Neural progenitor cell (in vitro differentiated cells): ENCODE results near the gene HSPG2. TPM values are rescaled to one million over a fixed set of nuclear protein-coding genes. Genes with fewer than 3 reads are reported as not detected.

Experiments used
- DNase-seq: peaks from one replicate; pipeline ENCODE4 v3.0.0-alpha.2; 2016; ENCODE audit warnings: low spot score
- H2AFZ ChIP-seq: fragments of 200-600 bp; sonication (generic); replicated peaks from 2 replicates; pipeline ENCODE4 v1.6.1; 2016; ENCODE audit warnings: antibody characterized with exemption
- H3F3A ChIP-seq: fragments of 200-600 bp; sonication (generic); 2 replicates; pipeline ENCODE4 v1.6.1; 2016; ENCODE audit warnings: antibody characterized with exemption, low read depth
- H3K27ac ChIP-seq: fragments of 200-600 bp; sonication (generic); 2 replicates; pipeline ENCODE4 v1.5.1; 2016; ENCODE audit warnings: mild to moderate bottlenecking
- H3K27me3 ChIP-seq: fragments of 200-600 bp; sonication (generic); 2 replicates; pipeline ENCODE4 v1.6.1; 2016; ENCODE audit warnings: mild to moderate bottlenecking, moderate library complexity
- H3K36me3 ChIP-seq: fragments of 200-600 bp; sonication (generic); 2 replicates; pipeline ENCODE4 v1.5.1; 2016
- H3K4me1 ChIP-seq: fragments of 200-600 bp; sonication (generic); 2 replicates; pipeline ENCODE4 v1.6.1; 2016; ENCODE audit warnings: mixed run types
- H3K4me2 ChIP-seq: fragments of 200-600 bp; sonication (generic); 2 replicates; pipeline ENCODE4 v1.6.1; 2016
- H3K4me3 ChIP-seq: fragments of 200-600 bp; sonication (generic); 2 replicates; pipeline ENCODE4 v1.5.1; 2016
- H3K79me2 ChIP-seq: fragments of 200-600 bp; sonication (generic); 2 replicates; pipeline ENCODE4 v1.6.1; 2016; ENCODE audit warnings: low read depth
- H3K9ac ChIP-seq: fragments of 200-600 bp; sonication (generic); 2 replicates; pipeline ENCODE4 v1.6.1; 2016
- H3K9me3 ChIP-seq: fragments of 200-600 bp; sonication (generic); 2 replicates; pipeline ENCODE4 v1.5.1; 2016; ENCODE audit warnings: low read depth
- H4K20me1 ChIP-seq: fragments of 200-600 bp; sonication (generic); 2 replicates; pipeline ENCODE4 v1.6.1; 2016; ENCODE audit warnings: low read depth
- H3K27ac Mint-ChIP-seq: 3 replicates; pipeline ENCODE4 v1.8.0; 2021; ENCODE audit warnings: mixed read lengths
- H3K27me3 Mint-ChIP-seq: 2 replicates; pipeline ENCODE4 v1.8.0; 2022; ENCODE audit warnings: low read depth, mild to moderate bottlenecking, inconsistent platforms, moderate library complexity, mixed read lengths; ENCODE audit not compliant: insufficient read depth
- H3K36me3 Mint-ChIP-seq: 3 replicates; pipeline ENCODE4 v1.8.0; 2021; ENCODE audit warnings: mixed read lengths
- H3K4me1 Mint-ChIP-seq: 3 replicates; pipeline ENCODE4 v1.8.0; 2021; ENCODE audit warnings: mixed read lengths
- H3K4me3 Mint-ChIP-seq: 3 replicates; pipeline ENCODE4 v1.8.0; 2021; ENCODE audit warnings: mild to moderate bottlenecking, moderate library complexity, mixed read lengths
- H3K9me3 Mint-ChIP-seq: 3 replicates; pipeline ENCODE4 v1.8.0; 2020; ENCODE audit warnings: mixed read lengths
- CTCF ChIP-seq: fragments of 200-600 bp; sonication (generic); IDR thresholded peaks from 2 replicates; pipeline ENCODE4 v1.5.1; 2017; ENCODE audit warnings: antibody characterized with exemption, mild to moderate bottlenecking
- EZH2 ChIP-seq: fragments of 200-600 bp; sonication (generic); IDR thresholded peaks from 2 replicates; pipeline ENCODE4 v1.6.1; 2017; ENCODE audit warnings: antibody characterized with exemption, mild to moderate bottlenecking, moderate library complexity
- EZH2phosphoT487 ChIP-seq: fragments of 200-600 bp; sonication (generic); IDR thresholded peaks from 2 replicates; pipeline ENCODE4 v1.6.1; 2017; ENCODE audit warnings: antibody characterized with exemption
- total RNA-seq: library from RNA; depleted of rRNA; stranded (reverse); fragments of >200 nt; gene quantifications from 2 replicates; pipeline ENCODE4 v1.2.3, GENCODE V29; 2015; ENCODE audit warnings: low replicate concordance

The HSPG2 gene
- total RNA-seq, 1 donor from 2014 or later = 6.9 TPM

GRCh38 chr1:21873174-21873573 lies 63.9 kb downstream of the HSPG2 start:
- Histone ChIP-seq H4K20me1 (no peaks in the 10 kb centered on the region), H3K9me3 (no peaks in the 10 kb centered on the region), H3K27me3 (no peaks in the 10 kb centered on the region), H3K79me2 (no peaks in the 10 kb centered on the region), H3K27ac (peak overlapping the region; percentile 37), H2AFZ (no peak overlapping the region), H3K4me3 (no peak overlapping the region), H3K9ac (peak overlapping the region; percentile 27), H3F3A (no peaks in the 10 kb centered on the region), H3K4me2 (peak overlapping the region; percentile 55), H3K4me1 (peaks cover 5% of the 10 kb centered on the region), H3K36me3 (no peaks in the 10 kb centered on the region)
- H3K4me1 Mint-ChIP-seq = peaks cover 15% of the 10 kb centered on the region
- H3K27ac Mint-ChIP-seq = peak overlapping the region; percentile 96
- peak; percentile 59 for DNase-seq
- TF ChIP-seq EZH2phosphoT487 (no peak), CTCF (no peak)
- H3K4me3 Mint-ChIP-seq = peak overlapping the region; percentile 46
- H3K9me3 Mint-ChIP-seq = no peaks in the 10 kb centered on the region
- H3K36me3 Mint-ChIP-seq = peaks cover 4% of the 10 kb centered on the region
- H3K27me3 Mint-ChIP-seq = no peaks in the 10 kb centered on the region

GRCh38 chr1:21872445-21873079 lies 64.5 kb downstream of the HSPG2 start:
- no peak overlapping the region for H3K27ac ChIP-seq
- no peak for DNase-seq
- H3K9ac ChIP-seq = peak overlapping the region; percentile 27
- no peaks in the 10 kb centered on the region for H3K79me2 ChIP-seq
- no peak overlapping the region for H2AFZ ChIP-seq
- no peaks in the 10 kb centered on the region for H3K36me3 ChIP-seq
- Mint-ChIP-seq H3K9me3 (no peaks in the 10 kb centered on the region), H3K27me3 (no peaks in the 10 kb centered on the region), H3K36me3 (peaks cover 4% of the 10 kb centered on the region), H3K4me1 (peaks cover 16% of the 10 kb centered on the region), H3K27ac (no peak overlapping the region), H3K4me3 (no peak overlapping the region)
- no peaks in the 10 kb centered on the region for H4K20me1 ChIP-seq
- no peaks in the 10 kb centered on the region for H3F3A ChIP-seq
- peaks cover 5% of the 10 kb centered on the region for H3K4me1 ChIP-seq
- H3K27me3 ChIP-seq = no peaks in the 10 kb centered on the region
- H3K4me2 ChIP-seq = no peak overlapping the region
- TF ChIP-seq CTCF (no peak), EZH2 (no peak)
- H3K4me3 ChIP-seq = no peak overlapping the region
- H3K9me3 ChIP-seq = no peaks in the 10 kb centered on the region

GRCh38 chr1:21871943-21872342 lies 65.2 kb downstream of the HSPG2 start:
- Mint-ChIP-seq H3K36me3 (peaks cover 4% of the 10 kb centered on the region), H3K9me3 (no peaks in the 10 kb centered on the region), H3K4me1 (peaks cover 16% of the 10 kb centered on the region), H3K27ac (peak overlapping the region; percentile 50), H3K27me3 (no peaks in the 10 kb centered on the region), H3K4me3 (no peak overlapping the region)
- no peaks in the 10 kb centered on the region for H3K27me3 ChIP-seq
- H3K9me3 ChIP-seq = no peaks in the 10 kb centered on the region
- no peaks in the 10 kb centered on the region for H4K20me1 ChIP-seq
- H3K4me2 ChIP-seq = no peak overlapping the region
- no peak overlapping the region for H3K9ac ChIP-seq
- H3K36me3 ChIP-seq = no peaks in the 10 kb centered on the region
- peaks cover 5% of the 10 kb centered on the region for H3K4me1 ChIP-seq
- no peak overlapping the region for H3K4me3 ChIP-seq
- no peaks in the 10 kb centered on the region for H3K79me2 ChIP-seq
- no peak overlapping the region for H2AFZ ChIP-seq
- no peaks in the 10 kb centered on the region for H3F3A ChIP-seq
- DNase-seq = no peak
- H3K27ac ChIP-seq = no peak overlapping the region
- TF ChIP-seq CTCF = no peak
- TF ChIP-seq EZH2phosphoT487 = no peak
- TF ChIP-seq EZH2 = no peak
